Right cardiac atrium (tissue), 5 donors: ENCODE data around the gene PTH1R. TPM values are rescaled to one million over a fixed set of nuclear protein-coding genes. Genes with fewer than 3 reads are reported as not detected.

Source experiments
- ATAC-seq, 2 donors: fragments of 200-7000 bp; cut with Tn5 transposase; one replicate each; pipeline versions ENCODE4 v1.8.0 to v1.9.1; 2020; ENCODE audit warnings: moderate library complexity in 2 of 2, mild to moderate bottlenecking in 1 of 2
- DNase-seq, 3 donors: peaks; one replicate each; pipeline ENCODE4 v3.0.0-alpha.2; 2020
- H3K27ac ChIP-seq: one replicate; pipeline ENCODE4 v1.5.1; 2013; ENCODE audit warnings: mild to moderate bottlenecking, low read length, control low read depth, moderate library complexity
- H3K27me3 ChIP-seq: one replicate; pipeline ENCODE4 v1.6.1; 2013; ENCODE audit not compliant: control insufficient read depth, insufficient read depth
- H3K4me1 ChIP-seq: one replicate; pipeline ENCODE4 v1.6.1; 2013; ENCODE audit warnings: low read length; ENCODE audit not compliant: control insufficient read depth, insufficient read depth
- H3K4me3 ChIP-seq: one replicate; pipeline ENCODE4 v1.5.1; 2013; ENCODE audit warnings: low read length, control low read depth
- H3K9me3 ChIP-seq: one replicate; pipeline ENCODE4 v1.6.1; 2013; ENCODE audit warnings: low read length; ENCODE audit not compliant: control insufficient read depth
- WGBS: extraction: QIAGEN DNeasy Blood & Tissue Kit; methylation state at CpG from one replicate; pipeline ENCODE4 v1.1.7; 2013; 5-methylcytosine and 5-hydroxymethylcytosine counted together
- intact Hi-C, 4 donors: fragments of 100-400 bp; cut with DNase I; formaldehyde crosslinking; loops; one replicate each; pipeline versions ENCODE4 v1.11.0 to v1.14.0; 2022 to 2023
- polyA plus RNA-seq: library from polyadenylated mRNA; stranded (reverse); fragments of 200-250 nt; gene quantifications from one replicate; pipeline ENCODE4 v1.2.3, GENCODE V29; 2013
- total RNA-seq, 4 donors: library from RNA; stranded (reverse); fragmentation: NEBNext Ultra II Directional; extraction: Animal tissue kit (Norgen Biotek cat#: 25700); gene quantifications; one replicate each; pipeline ENCODE4 v1.2.1, GENCODE V29; 2021
- donor health status: healthy with polysubstance abuse.
- donor health status: DM: no; HTN: yes; CAD: no.
- donor health status: DM: no; HTN: no; CAD: no.
- donor health status: DM: no; HTN: yes; CAD: no; lungs with severe emphysema.
- donor health status: DM: yes; HTN: yes; CAD: no.

The PTH1R gene
- total and polyA plus RNA-seq, 5 donors, result 9.3 to 18.5 (median 12.9) TPM

DNA sequence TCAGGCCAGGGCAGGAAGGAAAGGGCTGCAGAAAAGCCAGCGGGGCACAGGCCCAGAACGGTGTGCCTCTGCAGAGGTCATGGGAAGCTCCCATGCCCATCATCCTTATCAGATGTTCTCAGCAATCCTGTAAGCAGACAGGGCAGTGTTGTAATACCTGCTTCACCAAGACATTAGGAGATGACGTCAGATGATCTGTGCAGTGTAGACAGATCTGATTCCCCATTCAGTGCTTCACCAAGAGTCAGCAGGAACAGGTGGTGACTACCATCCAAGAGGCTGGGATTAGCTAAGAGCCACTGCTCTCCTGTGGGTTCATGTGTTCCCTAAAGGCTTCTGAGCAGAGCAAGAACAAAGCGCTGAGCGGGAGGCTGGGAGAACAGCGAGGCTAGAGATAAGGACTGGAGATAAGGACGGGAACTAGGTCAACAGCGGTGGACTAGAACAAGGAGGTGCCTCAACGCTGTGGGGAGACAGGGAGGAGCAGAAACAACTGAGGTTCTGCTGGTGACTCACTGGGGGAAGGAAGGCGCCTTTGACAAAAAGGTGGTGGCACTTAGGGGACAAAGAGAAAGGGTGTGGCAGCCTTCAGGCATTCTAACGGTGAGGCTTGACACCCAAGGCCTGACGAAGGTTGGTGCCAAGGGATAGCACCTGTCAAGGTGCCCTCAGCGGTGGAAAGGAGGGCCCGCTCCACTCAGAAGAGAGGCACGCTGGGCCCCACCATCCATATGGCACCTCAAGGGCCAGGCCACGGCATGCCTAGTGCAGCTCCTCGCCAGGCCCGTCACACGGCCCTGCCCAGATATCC is 70.7 kb downstream of the PTH1R start:
- DNase-seq (peak; percentile 70 to 76 (median 72)), ATAC-seq (peak; percentile 81 to 87)
- Histone ChIP-seq H3K27ac (peak overlapping the region; percentile 87), H3K27me3 (no peaks in the 10 kb centered on the region), H3K4me1 (peaks cover 59% of the 10 kb centered on the region), H3K4me3 (no peak overlapping the region), H3K9me3 (no peaks in the 10 kb centered on the region)
- intact Hi-C loops, result no loop called here
- WGBS, result 44% methylated on average over 19 of the region's 19 CpGs

DNA sequence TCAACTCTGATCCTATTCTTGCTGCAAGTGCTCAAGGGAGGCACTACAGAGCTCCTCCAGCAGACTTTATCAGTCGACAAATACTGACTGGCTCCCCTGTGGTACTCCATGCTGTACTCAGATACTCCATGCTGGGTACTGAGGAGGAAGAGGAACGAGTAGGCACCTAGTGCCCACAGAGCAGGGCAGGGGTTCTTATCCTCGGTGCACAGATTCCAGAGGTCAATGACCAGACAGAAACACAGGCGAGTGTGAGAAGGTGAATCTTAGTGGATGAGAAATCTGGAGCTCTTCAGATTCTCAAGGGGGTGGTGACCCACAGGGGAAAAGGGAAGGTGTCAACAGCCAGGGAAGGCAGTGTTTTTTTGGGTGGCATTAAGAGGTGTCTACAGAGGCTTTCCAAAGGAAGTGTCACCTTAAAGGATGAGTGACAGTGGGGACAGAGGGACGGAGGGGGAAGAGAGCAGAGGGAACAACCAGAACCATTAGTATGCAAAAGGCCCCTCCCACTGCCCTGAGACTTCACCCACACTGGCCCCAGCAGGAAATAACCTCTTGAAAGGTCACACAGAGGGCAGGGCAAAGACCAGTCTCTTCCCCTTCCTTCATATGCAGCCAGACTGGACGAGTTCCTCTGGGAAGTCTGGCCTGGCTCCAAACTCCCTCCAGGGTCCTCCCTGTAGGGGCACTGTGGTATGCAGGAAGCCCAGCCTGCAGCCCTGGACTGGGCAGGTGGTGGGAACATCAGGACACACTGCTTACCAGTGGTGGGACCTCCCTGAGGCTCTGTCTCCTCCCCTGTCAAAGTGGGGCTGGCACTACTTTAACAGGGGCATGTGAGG is 71.5 kb downstream of the PTH1R start:
- Histone ChIP-seq H3K4me1 (peaks cover 58% of the 10 kb centered on the region), H3K9me3 (no peaks in the 10 kb centered on the region), H3K27ac (peak overlapping the region; percentile 87), H3K4me3 (no peak overlapping the region), H3K27me3 (no peaks in the 10 kb centered on the region)
- DNase-seq, result peak; percentile 64 to 81 (median 75)
- 37% methylated on average over 6 of the region's 6 CpGs for WGBS
- peak; percentile 46 to 63 for ATAC-seq
- intact Hi-C loops, result no loop called here

GRCh38 chr3:46950177-46950576 is 72.7 kb downstream of the PTH1R start:
- Histone ChIP-seq H3K27ac (no peak overlapping the region), H3K9me3 (no peaks in the 10 kb centered on the region), H3K4me3 (no peak overlapping the region), H3K27me3 (no peaks in the 10 kb centered on the region), H3K4me1 (peaks cover 54% of the 10 kb centered on the region)
- DNase-seq, result no peak
- no peak for ATAC-seq
- intact Hi-C loops, result no loop called here
- 93% methylated on average over 2 of the region's 2 CpGs for WGBS

GRCh38 chr3:46950650-46951241 is 73.2 kb downstream of the PTH1R start:
- H3K27ac ChIP-seq, result no peak overlapping the region
- no peaks in the 10 kb centered on the region for H3K27me3 ChIP-seq
- intact Hi-C loops, result no loop called here
- H3K4me1 ChIP-seq, result peaks cover 56% of the 10 kb centered on the region
- no peaks in the 10 kb centered on the region for H3K9me3 ChIP-seq
- H3K4me3 ChIP-seq, result no peak overlapping the region
- no peak for DNase-seq
- ATAC-seq, result no peak
- 64% methylated on average over 7 of the region's 7 CpGs for WGBS

GRCh38 chr3:46952813-46953212 is 75.3 kb downstream of the PTH1R start:
- H3K27ac ChIP-seq, result peak overlapping the region; percentile 15
- H3K4me1 ChIP-seq, result peaks cover 50% of the 10 kb centered on the region
- intact Hi-C loops, result no loop called here
- H3K9me3 ChIP-seq, result no peaks in the 10 kb centered on the region
- 65% methylated on average over 2 of the region's 2 CpGs for WGBS
- ATAC-seq (no peak), DNase-seq (no peak)
- no peak overlapping the region for H3K4me3 ChIP-seq
- no peaks in the 10 kb centered on the region for H3K27me3 ChIP-seq

Other genes with a start within 250 kb of the PTH1R start
- 10 to 100 TPM; 16.1 to 33.1 (median 19.0) TPM for gene ALS2CL, start 184.0 kb upstream of the PTH1R start, total RNA-seq
- 18.8 TPM for gene ALS2CL, start 184.0 kb upstream of the PTH1R start, polyA plus RNA-seq
- gene TMIE, start 176.3 kb upstream of the PTH1R start, total RNA-seq, result under 1 TPM; 0.40 to 0.76 (median 0.65) TPM
- 0.95 TPM for gene TMIE, start 176.3 kb upstream of the PTH1R start, polyA plus RNA-seq
- under 1 TPM in 2 of 4 donors, not detected in 2; 0.12 to 0.31 TPM for gene PRSS50, start 159.9 kb upstream of the PTH1R start, total RNA-seq
- gene PRSS50, start 159.9 kb upstream of the PTH1R start, polyA plus RNA-seq, result 0.14 TPM
- 100 to 1,000 TPM in 3 of 4 donors, 10 to 100 TPM in 1; 42.7 to 442 (median 293) TPM for gene MYL3, start 14.3 kb upstream of the PTH1R start, total RNA-seq
- gene MYL3, start 14.3 kb upstream of the PTH1R start, polyA plus RNA-seq, result 1,012 TPM
- gene CCDC12, start 99.0 kb downstream of the PTH1R start, total RNA-seq, result 10 to 100 TPM; 31.2 to 37.7 (median 34.2) TPM
- gene CCDC12, start 99.0 kb downstream of the PTH1R start, polyA plus RNA-seq, result 58.0 TPM
- gene NBEAL2, start 101.9 kb downstream of the PTH1R start, total RNA-seq, result 10 to 100 TPM; 15.9 to 20.1 (median 17.3) TPM
- gene NBEAL2, start 101.9 kb downstream of the PTH1R start, polyA plus RNA-seq, result 13.7 TPM